Keratinocyte (primary cell): Measurements from ENCODE around the gene AKT1. TPM values are rescaled to one million over a fixed set of nuclear protein-coding genes. Genes with fewer than 3 reads are reported as not detected.

Experiments
- DNase-seq: peaks from one replicate; pipeline ENCODE4 v3.0.0-alpha.2; 2011; ENCODE audit warnings: low read depth, missing footprints, low spot score
- FAIRE-seq: peaks from 2 replicates; lab custom pipeline; 2011; peaks lifted over from hg19 to GRCh38; lab: Jason Lieb, UNC
- H2AFZ ChIP-seq: 2 replicates; pipeline ENCODE4 v1.6.0; 2012; ENCODE audit warnings: low read length, control low read depth, inconsistent platforms; ENCODE audit not compliant: control insufficient read depth
- H3K27ac ChIP-seq: 2 replicates; pipeline ENCODE4 v1.5.1; 2011; ENCODE audit warnings: low read length; ENCODE audit not compliant: control insufficient read depth, insufficient read depth
- H3K27me3 ChIP-seq: 3 replicates; pipeline ENCODE4 v1.6.0; 2011; ENCODE audit warnings: low read length; ENCODE audit not compliant: control insufficient read depth, insufficient read depth; ENCODE audit errors: extremely low read depth
- H3K36me3 ChIP-seq, 2 experiments: 2 replicates in 1 of 2; 3 replicates in 1 of 2; pipeline ENCODE4 v1.5.1; 2011; ENCODE audit warnings: low read length in 2 of 2, mild to moderate bottlenecking in 1 of 2; ENCODE audit not compliant: control insufficient read depth in 2 of 2, insufficient read depth in 2 of 2; ENCODE audit errors: extremely low read depth in 1 of 2
- H3K4me1 ChIP-seq: 3 replicates; pipeline ENCODE4 v1.5.1; 2011; ENCODE audit warnings: low read length; ENCODE audit not compliant: control insufficient read depth, insufficient read depth; ENCODE audit errors: extremely low read depth
- H3K4me2 ChIP-seq: 3 replicates; pipeline ENCODE4 v1.6.0; 2011; ENCODE audit warnings: low read depth, low read length; ENCODE audit not compliant: control insufficient read depth, insufficient read depth; ENCODE audit errors: extremely low read depth
- H3K4me3 ChIP-seq, 3 experiments: fragments of 200-600 bp in 1 of 3; sonication (generic) in 1 of 3; 2 replicates in 2 of 3; 3 replicates in 1 of 3; pipeline ENCODE4 v1.5.1; 2011 to 2016; ENCODE audit warnings: low read length in 3 of 3, mild to moderate bottlenecking in 3 of 3, control low read depth in 2 of 3, inconsistent platforms in 1 of 3, low read depth in 1 of 3, mixed read lengths in 1 of 3, mixed run types in 1 of 3, moderate library complexity in 1 of 3; ENCODE audit not compliant: control insufficient read depth in 2 of 3, insufficient read depth in 2 of 3; ENCODE audit errors: extremely low read depth in 1 of 3
- H3K79me2 ChIP-seq: 2 replicates; pipeline ENCODE4 v1.6.0; 2012; ENCODE audit warnings: low read length; ENCODE audit not compliant: control insufficient read depth, insufficient read depth
- H3K9ac ChIP-seq: 3 replicates; pipeline ENCODE4 v1.6.0; 2011; ENCODE audit warnings: low read length; ENCODE audit not compliant: control insufficient read depth, insufficient read depth; ENCODE audit errors: extremely low read depth
- H3K9me1 ChIP-seq: 3 replicates; pipeline ENCODE4 v1.6.0; 2011; ENCODE audit warnings: low read length; ENCODE audit not compliant: control insufficient read depth, insufficient read depth; ENCODE audit errors: extremely low read depth
- H3K9me3 ChIP-seq: 2 replicates; pipeline ENCODE4 v1.5.1; 2012; ENCODE audit warnings: low read depth, low read length; ENCODE audit not compliant: control insufficient read depth
- H4K20me1 ChIP-seq: 3 replicates; pipeline ENCODE4 v1.6.0; 2011; ENCODE audit warnings: low read length; ENCODE audit not compliant: control insufficient read depth, insufficient read depth; ENCODE audit errors: extremely low read depth
- CTCF ChIP-seq, 3 experiments: IDR thresholded peaks in 1 of 3; conservative IDR thresholded peaks in 1 of 3; optimal IDR thresholded peaks in 1 of 3; 2 replicates in 2 of 3; 3 replicates in 1 of 3; pipeline versions ENCODE3 to v1.5.1; 2011; ENCODE audit warnings: low read length in 3 of 3, mild to moderate bottlenecking in 3 of 3, moderate library complexity in 2 of 3, control low read depth in 1 of 3, inconsistent platforms in 1 of 3; ENCODE audit not compliant: insufficient read depth in 2 of 3; ENCODE audit errors: extremely low read depth in 1 of 3
- EZH2 ChIP-seq: IDR thresholded peaks from one replicate; pipeline ENCODE4 v1.6.1; 2012; ENCODE audit warnings: inconsistent platforms, mild to moderate bottlenecking, low read length, moderate library complexity
- dilution Hi-C: fragments of 300-500 bp; cut with MboI; formaldehyde crosslinking; loops from one replicate; pipeline ENCODE4 v1.7.0; 2020; ENCODE audit warnings: low sequenced_read_pairs; ENCODE audit not compliant: extremely low pct_ligation_motif_present
- polyA plus RNA-seq, 5 experiments: library from polyadenylated mRNA; depleted of rRNA in 3 of 5; stranded (reverse) in 3 of 5; stranded (forward) in 1 of 5; unstranded in 1 of 5; fragments of >200 nt; gene quantifications; 1 replicate in 1 of 5; 2 replicates in 3 of 5; 3 replicates in 1 of 5; pipeline versions ENCODE4 v1.2.1 to v1.2.3, GENCODE V29; 2011 to 2012; ENCODE audit warnings: missing spikeins in 2 of 5, low read depth in 1 of 5, low replicate concordance in 1 of 5

AKT1 gene
- polyA plus RNA-seq, 1 donor (not counting 4 experiments of a cell fraction or from before 2014, with no cell fraction given): 82.3 TPM

GRCh38 chr14:104770851-104771272 is 24.7 kb downstream of the AKT1 start:
- Histone ChIP-seq H3K9me3 (no peaks in the 10 kb centered on the region), H3K27ac (no peak overlapping the region), H3K4me1 (no peaks in the 10 kb centered on the region), H3K79me2 (no peaks in the 10 kb centered on the region), H4K20me1 (no peaks in the 10 kb centered on the region), H2AFZ (no peak overlapping the region), H3K4me3 (no peak overlapping the region), H3K36me3 (peaks cover 21 to 25% of the 10 kb centered on the region in 2 experiments), H3K27me3 (no peaks in the 10 kb centered on the region), H3K4me2 (no peak overlapping the region), H3K9ac (no peak overlapping the region), H3K9me1 (no peaks in the 10 kb centered on the region)
- FAIRE-seq (no peak), DNase-seq (no peak)
- dilution Hi-C loops: no loop called here
- TF ChIP-seq CTCF (optimal IDR thresholded peaks at IDR 0.05 in 1 of 3, IDR thresholded peaks at IDR 0.05 in 1 of 3, conservative IDR thresholded peaks at IDR 0.05 in 1 of 3; ENCODE audit: extremely low read depth in 1 of 3, insufficient read depth in 2 of 3, low read length in 3 of 3) (peak; percentile 70 to 90 (median 76)), EZH2 (no peak)

- dilution Hi-C loops: no loop called here
- Histone ChIP-seq H3K79me2 (no peaks in the 10 kb centered on the region), H3K9me3 (no peaks in the 10 kb centered on the region), H3K4me2 (no peak overlapping the region), H3K4me1 (no peaks in the 10 kb centered on the region), H3K27me3 (no peaks in the 10 kb centered on the region), H3K9me1 (no peaks in the 10 kb centered on the region), H2AFZ (no peak overlapping the region), H3K9ac (no peak overlapping the region), H3K36me3 (peaks cover 19 to 20% of the 10 kb centered on the region in 2 experiments), H4K20me1 (no peaks in the 10 kb centered on the region), H3K4me3 (no peak overlapping the region), H3K27ac (no peak overlapping the region)
- no peak for DNase-seq
- TF ChIP-seq EZH2: no peak
- no peak for TF ChIP-seq CTCF (optimal IDR thresholded peaks at IDR 0.05 in 1 of 3, IDR thresholded peaks at IDR 0.05 in 1 of 3, conservative IDR thresholded peaks at IDR 0.05 in 1 of 3; ENCODE audit: extremely low read depth in 1 of 3, insufficient read depth in 2 of 3, low read length in 3 of 3)
- no peak for FAIRE-seq
Measured at GRCh38 chr14:104770072-104770579, 25.4 kb downstream of the AKT1 start.
